ENCODE measurements around the gene AGTRAP.

- TF ChIP-seq CTCF (IDR thresholded peaks at IDR 0.05; ENCODE audit: low read depth, low read length): no peak
- no peak for TF ChIP-seq EZH2phosphoT487 (IDR thresholded peaks at IDR 0.05; ENCODE audit: low read depth)
Measured at GRCh38 chr1:11795238-11795890, 59.4 kb downstream of the AGTRAP start.

Data from OCI-LY3 (cell line).